CD8-positive, alpha-beta memory T cell (primary cell): ENCODE measurements around the gene MC1R. TPM values are rescaled to one million over a fixed set of nuclear protein-coding genes. Genes with fewer than 3 reads are reported as not detected.
"Not testable (repeated sequence)": the region's sequence is repeated elsewhere in the genome, so short reads cannot be mapped to it uniquely, and the experiment has no call there.

Experiments
- CTCF ChIA-PET: fragments of 350-600 bp; sonication (Branson Sonifier 250); formaldehyde crosslinking; loops from one replicate; lab custom pipeline; 2021; ENCODE audit warnings: antibody characterized with exemption; lab: Charles Lee
- POLR2A ChIA-PET: fragments of 350-600 bp; sonication (Branson Sonifier 250); formaldehyde crosslinking; loops from one replicate; lab custom pipeline; 2021; ENCODE audit warnings: antibody characterized with exemption; lab: Charles Lee
- DNase-seq, 5 donors: peaks; one replicate each; pipeline versions ENCODE4 v3.0.0 to v3.0.0-alpha.2; 2020 to 2022; ENCODE audit warnings: mixed read lengths in 1 of 5
- H3K27ac ChIP-seq: one replicate; pipeline ENCODE4 v1.7.0; 2013; ENCODE audit warnings: low read depth, mild to moderate bottlenecking, low read length, moderate library complexity
- H3K27me3 ChIP-seq: 2 replicates; pipeline ENCODE4 v1.7.0; 2013; ENCODE audit warnings: low read length, mild to moderate bottlenecking; ENCODE audit not compliant: insufficient read depth, poor library complexity, severe bottlenecking
- H3K36me3 ChIP-seq: 2 replicates; pipeline ENCODE4 v1.7.0; 2013; ENCODE audit warnings: mild to moderate bottlenecking, low read length, moderate library complexity; ENCODE audit not compliant: insufficient read depth
- H3K4me1 ChIP-seq: 2 replicates; pipeline ENCODE4 v1.7.0; 2013; ENCODE audit warnings: mild to moderate bottlenecking, low read length, moderate library complexity; ENCODE audit not compliant: insufficient read depth
- H3K4me3 ChIP-seq: 2 replicates; pipeline ENCODE4 v1.7.0; 2013; ENCODE audit warnings: mild to moderate bottlenecking, low read length
- H3K9me3 ChIP-seq: 2 replicates; pipeline ENCODE4 v1.7.0; 2013; ENCODE audit warnings: mild to moderate bottlenecking, low read length
- H3K27ac Mint-ChIP-seq, 8 donors: one replicate each; pipeline ENCODE4 v1.8.0; 2020 to 2021; ENCODE audit warnings: mixed read lengths in 8 of 8, mild to moderate bottlenecking in 6 of 8, inconsistent platforms in 3 of 8, moderate library complexity in 3 of 8
- H3K27me3 Mint-ChIP-seq, 2 donors: one replicate each; pipeline ENCODE4 v1.8.0; 2020 to 2021; ENCODE audit warnings: mixed read lengths in 2 of 2, mild to moderate bottlenecking in 1 of 2, moderate library complexity in 1 of 2
- H3K36me3 Mint-ChIP-seq, 3 donors: one replicate each; pipeline ENCODE4 v1.8.0; 2020 to 2021; ENCODE audit warnings: mixed read lengths in 3 of 3, inconsistent platforms in 1 of 3, mild to moderate bottlenecking in 1 of 3
- H3K4me1 Mint-ChIP-seq, 3 donors: one replicate each; pipeline ENCODE4 v1.8.0; 2020 to 2021; ENCODE audit warnings: mixed read lengths in 3 of 3, inconsistent platforms in 1 of 3, mild to moderate bottlenecking in 1 of 3
- H3K4me3 Mint-ChIP-seq, 7 donors: one replicate each; pipeline ENCODE4 v1.8.0; 2020 to 2021; ENCODE audit warnings: mixed read lengths in 7 of 7, mild to moderate bottlenecking in 6 of 7, moderate library complexity in 4 of 7, inconsistent platforms in 2 of 7
- H3K9me3 Mint-ChIP-seq, 5 donors: one replicate each; pipeline ENCODE4 v1.8.0; 2020 to 2022; ENCODE audit warnings: mixed read lengths in 5 of 5, mild to moderate bottlenecking in 3 of 5, moderate library complexity in 2 of 5, inconsistent platforms in 1 of 5
- polyA plus RNA-seq: library from polyadenylated mRNA; unstranded; fragments of 300-500 nt; fragmentation: Illumina TruSeq; gene quantifications from one replicate; pipeline ENCODE4 v1.2.3, GENCODE V29; 2021
- total RNA-seq, 2 experiments: library from RNA; stranded (reverse); gene quantifications; one replicate each; pipeline ENCODE4 v1.2.3, GENCODE V29; 2021

The MC1R gene
- total and polyA plus RNA-seq, 3 experiments from 2014 or later, result 0.86 to 2.6 (median 1.9) TPM

- peak overlapping the region in 1 of 8 donors; percentile 42 for H3K27ac Mint-ChIP-seq
- DNase-seq, result no peak
- H3K36me3 Mint-ChIP-seq, result peaks cover 0 to 30% (median 2%) of the 10 kb centered on the region in 3 donors
- Histone ChIP-seq H3K27me3 (no peaks in the 10 kb centered on the region), H3K27ac (no peak overlapping the region), H3K36me3 (peaks cover 4% of the 10 kb centered on the region), H3K9me3 (no peaks in the 10 kb centered on the region), H3K4me1 (peaks cover 11% of the 10 kb centered on the region), H3K4me3 (no peak overlapping the region)
- H3K9me3 Mint-ChIP-seq, result no peaks in the 10 kb centered on the region
- POLR2A ChIA-PET, result no interaction called here
- no peak overlapping the region for H3K4me3 Mint-ChIP-seq
- CTCF ChIA-PET, result interaction anchor here (1.0 to 3.9 kb wide), 3 partner anchors 24 to 206 kb away, joined by 3 to 16 read pairs (median 14); no protein-coding TSS in a partner anchor
- H3K4me1 Mint-ChIP-seq, result peaks cover 1 to 21% (median 10%) of the 10 kb centered on the region in 3 donors
- no peaks in the 10 kb centered on the region for H3K27me3 Mint-ChIP-seq
Observed at GRCh38 chr16:89912143-89912542, 6.5 kb upstream of the MC1R start.

DNA sequence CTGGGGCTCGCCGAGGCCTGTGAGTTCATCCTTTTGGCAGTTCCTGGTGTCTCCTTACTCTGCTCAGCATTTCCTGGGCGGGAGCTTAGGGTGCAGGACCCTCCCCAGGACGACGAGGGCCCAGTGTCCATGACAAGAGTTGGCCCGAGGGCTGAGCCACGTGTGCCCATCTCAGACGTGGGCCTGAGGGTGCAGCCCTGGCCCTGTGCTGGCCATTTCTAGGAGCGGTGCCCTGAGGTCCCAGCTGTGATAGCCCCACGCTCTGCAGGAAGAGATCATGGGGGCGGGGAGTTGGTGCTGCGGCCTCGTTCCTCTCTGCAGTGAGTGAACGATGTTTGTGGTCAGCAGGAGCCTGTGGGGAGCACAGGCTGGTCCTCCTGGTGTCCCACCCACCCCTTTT lies 6.0 kb upstream of the MC1R start:
- Mint-ChIP-seq H3K27ac (no peak overlapping the region), H3K4me3 (no peak overlapping the region), H3K4me1 (peaks cover 6 to 26% (median 12%) of the 10 kb centered on the region in 3 donors), H3K36me3 (peaks cover 0 to 30% (median 2%) of the 10 kb centered on the region in 3 donors), H3K9me3 (no peaks in the 10 kb centered on the region), H3K27me3 (peaks cover 0 to 2% of the 10 kb centered on the region in 2 donors)
- POLR2A ChIA-PET, result no interaction called here
- Histone ChIP-seq H3K27me3 (no peaks in the 10 kb centered on the region), H3K9me3 (no peaks in the 10 kb centered on the region), H3K4me3 (no peak overlapping the region), H3K27ac (no peak overlapping the region), H3K4me1 (peaks cover 16% of the 10 kb centered on the region), H3K36me3 (peaks cover 4% of the 10 kb centered on the region)
- DNase-seq, result no peak
- CTCF ChIA-PET, result interaction anchor here (1.0 to 3.9 kb wide), 2 partner anchors 25 to 52 kb away, joined by 3 to 16 read pairs; no protein-coding TSS in a partner anchor

DNA sequence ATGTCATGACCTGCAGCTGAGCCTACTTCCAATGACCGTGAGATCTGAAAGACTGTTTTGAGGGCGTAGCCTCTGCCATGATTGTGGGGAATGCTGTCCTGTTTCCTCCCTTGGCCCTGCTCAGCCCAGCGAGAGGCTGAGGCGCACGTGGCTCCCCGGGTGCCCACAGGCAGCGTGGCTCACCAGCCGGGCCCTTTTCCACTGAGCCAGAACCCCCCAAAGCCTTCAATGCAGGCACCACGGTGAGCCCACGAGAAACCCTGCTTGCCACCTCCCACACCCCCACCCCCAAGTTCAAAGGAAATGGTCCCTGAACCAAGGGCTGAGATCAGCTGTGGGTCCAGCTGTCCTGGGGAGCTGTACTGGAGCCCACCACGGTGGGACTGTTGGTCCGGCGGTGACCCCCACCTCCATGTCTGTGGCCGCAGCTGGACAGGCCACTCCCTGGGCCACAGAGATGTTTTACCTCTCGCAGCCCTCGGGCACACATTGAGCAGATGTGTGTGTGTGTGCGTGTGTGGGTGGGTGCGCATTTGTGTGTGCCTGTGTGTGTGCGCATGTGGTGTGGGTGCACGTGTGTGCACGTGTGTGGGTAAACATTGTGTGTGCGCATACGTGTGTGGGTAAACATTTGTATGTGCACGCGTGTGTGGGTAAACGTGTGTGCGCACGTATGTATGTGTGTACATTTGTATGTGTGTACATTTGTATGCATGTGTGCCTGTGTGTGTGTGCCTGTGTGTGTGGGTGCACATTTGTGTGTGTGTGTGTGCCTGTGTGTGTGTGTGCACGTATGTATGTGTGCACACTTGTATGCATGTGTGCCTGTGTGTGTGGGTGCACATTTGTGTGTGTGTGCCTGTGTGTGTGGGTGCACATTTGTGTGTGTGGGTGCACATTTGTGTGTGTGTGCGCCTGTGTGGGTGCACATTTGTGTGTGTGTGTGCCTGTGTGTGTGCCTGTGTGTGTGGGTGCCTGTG lies 5.0 kb upstream of the MC1R start:
- no peak for DNase-seq
- Histone ChIP-seq H3K27me3 (no peaks in the 10 kb centered on the region), H3K27ac (no peak overlapping the region), H3K4me1 (peaks cover 27% of the 10 kb centered on the region), H3K36me3 (peaks cover 4% of the 10 kb centered on the region), H3K9me3 (no peaks in the 10 kb centered on the region), H3K4me3 (no peak overlapping the region)
- Mint-ChIP-seq H3K4me1 (peaks cover 9 to 36% (median 17%) of the 10 kb centered on the region in 3 donors), H3K9me3 (peaks cover 0 to 2% (median 0%) of the 10 kb centered on the region in 5 donors), H3K4me3 (no peak overlapping the region), H3K36me3 (peaks cover 0 to 29% (median 2%) of the 10 kb centered on the region in 3 donors), H3K27ac (peak overlapping the region in 2 of 8 donors; percentile 48 to 54), H3K27me3 (peaks cover 0 to 5% of the 10 kb centered on the region in 2 donors)
- ChIA-PET CTCF (interaction anchor here (3.9 kb wide), 1 partner anchor 54 kb away, joined by 16 read pairs; no protein-coding TSS in a partner anchor), POLR2A (no interaction called here)

GRCh38 chr16:89914642-89915285 lies 3.9 kb upstream of the MC1R start:
- Mint-ChIP-seq H3K4me3 (peak overlapping the region in 1 of 7 donors; percentile 48), H3K36me3 (peaks cover 0 to 21% (median 2%) of the 10 kb centered on the region in 3 donors), H3K4me1 (peaks cover 11 to 45% (median 20%) of the 10 kb centered on the region in 3 donors), H3K27ac (peak overlapping the region in 1 of 8 donors; percentile 47), H3K27me3 (peaks cover 5 to 13% of the 10 kb centered on the region in 2 donors)
- CTCF ChIA-PET, result interaction anchor here (1.0 kb wide), 1 partner anchor 129 kb away, joined by 3 read pairs; no protein-coding TSS in a partner anchor
- H3K4me1 ChIP-seq, result peaks cover 36% of the 10 kb centered on the region
- DNase-seq, H3K27me3 ChIP-seq, H3K9me3 Mint-ChIP-seq, H3K9me3 ChIP-seq, POLR2A ChIA-PET, H3K4me3 ChIP-seq, H3K36me3 ChIP-seq, H3K27ac ChIP-seq: not testable (repeated sequence)

- H3K27me3 ChIP-seq, result no peaks in the 10 kb centered on the region
- ChIA-PET CTCF (interaction anchor here (1.0 kb wide), 1 partner anchor 130 kb away, joined by 3 read pairs; no protein-coding TSS in a partner anchor), POLR2A (interaction anchor here (0.6 kb wide), 1 partner anchor 42 kb away, joined by 3 read pairs; the partner anchor contains the start of gene TCF25)
- Mint-ChIP-seq H3K4me1 (peaks cover 18 to 44% (median 22%) of the 10 kb centered on the region in 3 donors), H3K9me3 (peaks cover 0 to 4% (median 0%) of the 10 kb centered on the region in 5 donors), H3K4me3 (peak overlapping the region in 1 of 7 donors; percentile 70), H3K27ac (peak overlapping the region in 2 of 8 donors; percentile 38 to 83), H3K27me3 (peaks cover 11 to 17% of the 10 kb centered on the region in 2 donors), H3K36me3 (peaks cover 0 to 14% (median under 1%) of the 10 kb centered on the region in 3 donors)
- no peaks in the 10 kb centered on the region for H3K9me3 ChIP-seq
- no peak for DNase-seq
- no peak overlapping the region for H3K27ac ChIP-seq
- H3K4me1 ChIP-seq, result peaks cover 39% of the 10 kb centered on the region
- H3K36me3 ChIP-seq, result peaks cover 3% of the 10 kb centered on the region
- H3K4me3 ChIP-seq, result no peak overlapping the region
Observed at GRCh38 chr16:89915303-89916232, 3.1 kb upstream of the MC1R start.

- H3K4me1 ChIP-seq, result peaks cover 56% of the 10 kb centered on the region
- no peaks in the 10 kb centered on the region for H3K9me3 ChIP-seq
- Mint-ChIP-seq H3K4me3 (peak overlapping the region; percentile 67 to 87 (median 77)), H3K36me3 (peaks cover 0 to 4% (median 0%) of the 10 kb centered on the region in 3 donors), H3K4me1 (peaks cover 32 to 66% (median 34%) of the 10 kb centered on the region in 3 donors), H3K9me3 (peaks cover 0 to 4% (median 0%) of the 10 kb centered on the region in 5 donors), H3K27me3 (peaks cover 17 to 28% of the 10 kb centered on the region in 2 donors), H3K27ac (peak overlapping the region in 5 of 8 donors; percentile 37 to 85 (median 72))
- DNase-seq, result peak; percentile 64 to 88 (median 80)
- peaks cover 6% of the 10 kb centered on the region for H3K27me3 ChIP-seq
- peak overlapping the region; percentile 63 for H3K4me3 ChIP-seq
- no peaks in the 10 kb centered on the region for H3K36me3 ChIP-seq
- H3K27ac ChIP-seq, result peak overlapping the region; percentile 64
- CTCF ChIA-PET, result interaction anchor here (0.9 to 2.0 kb wide), 4 partner anchors 7 to 218 kb away, joined by 3 to 12 read pairs (median 5); no protein-coding TSS in a partner anchor
- POLR2A ChIA-PET, result interaction anchor here (1.3 kb wide), 2 partner anchors 8 to 10 kb away, joined by 3 to 6 read pairs; no protein-coding TSS in a partner anchor
Observed at GRCh38 chr16:89917773-89918452, 749 bp upstream of the MC1R start.
